ENCODE measurements around the gene C1D. TPM values are rescaled to one million over a fixed set of nuclear protein-coding genes. Genes with fewer than 3 reads are reported as not detected.

The C1D gene, protein sequence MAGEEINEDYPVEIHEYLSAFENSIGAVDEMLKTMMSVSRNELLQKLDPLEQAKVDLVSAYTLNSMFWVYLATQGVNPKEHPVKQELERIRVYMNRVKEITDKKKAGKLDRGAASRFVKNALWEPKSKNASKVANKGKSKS
- 22.3 and 23.9 TPM in 2 replicates for total RNA-seq

DNA sequence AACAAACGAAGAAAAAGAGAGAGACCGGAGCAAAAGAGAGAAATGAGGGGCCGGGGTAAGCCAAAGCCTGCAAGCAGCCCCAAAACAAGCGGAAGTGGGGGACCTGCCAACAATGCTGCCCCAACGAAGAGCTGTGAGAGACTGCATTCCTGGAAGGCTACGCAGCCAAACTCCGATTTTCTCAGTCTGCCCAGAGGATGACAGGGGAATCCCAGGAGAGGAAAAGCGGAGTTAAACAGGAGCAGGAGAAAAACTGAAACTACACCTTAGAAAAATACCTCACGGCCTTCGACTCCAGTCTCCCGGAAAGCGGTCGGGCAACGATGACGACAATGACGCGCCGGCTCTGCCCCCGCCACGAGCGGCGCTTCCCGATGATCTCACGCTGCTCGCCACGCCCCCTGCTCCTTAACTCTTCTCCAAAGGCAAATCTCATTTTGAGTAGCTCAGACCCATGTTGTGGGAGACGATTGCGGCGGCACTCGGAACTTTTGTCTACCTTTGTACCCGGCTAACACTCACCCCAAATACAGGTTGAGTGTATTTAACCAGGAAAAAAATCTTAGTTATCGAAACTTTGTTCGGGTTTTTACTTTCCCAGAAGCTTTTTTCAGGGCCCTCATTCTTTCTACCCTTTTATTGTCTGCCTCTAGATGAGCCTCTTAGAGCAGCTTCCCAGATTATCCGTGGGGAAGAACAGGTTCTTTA is at the start of gene C1D:
Gene C1D (minus strand): TSS at position 325 of the 708 bp plus-strand sequence. CDS start 15,694 bp downstream, outside the sequence.
- intact Hi-C loops (cut with micrococcal nuclease), result loop anchor here (1.0 to 10.0 kb wide), 9 partner anchors 94 to 845 kb away; partner anchors contain the start of genes APLF, ETAA1, FBXO48 and PNO1

DNA sequence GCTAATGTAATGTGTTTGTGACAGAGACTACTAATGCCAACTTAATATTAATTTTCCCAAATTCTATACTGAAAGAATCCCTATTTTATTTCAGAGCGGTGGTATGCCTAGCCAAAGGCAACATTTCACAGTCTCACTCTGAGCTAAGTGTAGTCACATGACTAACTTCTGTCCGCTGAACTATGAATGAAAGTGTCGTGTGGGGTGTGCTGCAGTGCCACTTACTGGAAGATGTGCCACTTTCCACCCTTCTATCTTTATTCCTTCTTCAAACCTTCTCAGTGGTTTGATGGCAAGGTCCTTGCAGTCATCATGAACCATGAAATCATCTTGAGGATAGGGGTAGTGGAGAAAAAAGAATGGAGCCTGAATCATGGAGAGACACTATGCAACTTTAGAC is 47.3 kb upstream of the C1D start:
- intact Hi-C loops (cut with micrococcal nuclease), result no loop called here

DNA sequence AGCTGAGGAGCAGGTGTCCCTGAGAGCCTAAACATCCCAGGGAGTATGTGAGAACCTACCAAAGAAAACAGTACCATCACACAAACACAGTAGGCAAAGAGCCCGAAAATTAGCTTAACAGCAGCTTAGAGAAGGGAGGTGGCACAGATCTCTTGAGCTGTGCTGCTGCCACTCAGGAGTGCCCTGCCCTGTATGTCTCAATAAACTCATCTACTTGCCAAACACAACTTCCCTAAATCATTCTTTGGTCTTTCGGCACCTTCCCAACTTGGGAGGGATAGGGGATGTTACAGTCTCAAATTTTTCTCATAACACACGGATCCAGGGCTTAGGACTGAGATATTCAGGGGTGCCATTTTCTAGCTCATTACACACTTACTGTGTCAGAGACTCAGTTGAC is 45.3 kb upstream of the C1D start:
- intact Hi-C loops (cut with micrococcal nuclease), result no loop called here

DNA sequence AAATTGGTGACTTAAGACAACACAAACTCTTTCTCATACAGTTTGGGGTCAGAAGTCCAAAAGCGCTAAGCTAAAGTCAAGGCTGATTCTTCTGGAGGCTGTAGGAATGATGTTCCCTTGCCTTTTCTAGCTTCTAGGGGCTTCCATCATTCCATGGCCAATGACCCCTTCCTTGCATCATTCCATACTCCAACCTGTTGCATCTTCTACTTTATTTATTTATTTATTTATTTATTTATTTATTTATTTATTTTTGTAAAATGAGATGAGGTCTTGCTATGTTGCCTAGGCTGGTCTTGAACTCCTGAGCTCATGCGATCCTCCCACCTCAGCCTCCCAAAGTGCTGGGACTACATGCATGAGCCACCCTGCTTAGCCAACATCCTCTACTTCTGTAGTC is 44.7 kb upstream of the C1D start:
- intact Hi-C loops (cut with micrococcal nuclease), result no loop called here

DNA sequence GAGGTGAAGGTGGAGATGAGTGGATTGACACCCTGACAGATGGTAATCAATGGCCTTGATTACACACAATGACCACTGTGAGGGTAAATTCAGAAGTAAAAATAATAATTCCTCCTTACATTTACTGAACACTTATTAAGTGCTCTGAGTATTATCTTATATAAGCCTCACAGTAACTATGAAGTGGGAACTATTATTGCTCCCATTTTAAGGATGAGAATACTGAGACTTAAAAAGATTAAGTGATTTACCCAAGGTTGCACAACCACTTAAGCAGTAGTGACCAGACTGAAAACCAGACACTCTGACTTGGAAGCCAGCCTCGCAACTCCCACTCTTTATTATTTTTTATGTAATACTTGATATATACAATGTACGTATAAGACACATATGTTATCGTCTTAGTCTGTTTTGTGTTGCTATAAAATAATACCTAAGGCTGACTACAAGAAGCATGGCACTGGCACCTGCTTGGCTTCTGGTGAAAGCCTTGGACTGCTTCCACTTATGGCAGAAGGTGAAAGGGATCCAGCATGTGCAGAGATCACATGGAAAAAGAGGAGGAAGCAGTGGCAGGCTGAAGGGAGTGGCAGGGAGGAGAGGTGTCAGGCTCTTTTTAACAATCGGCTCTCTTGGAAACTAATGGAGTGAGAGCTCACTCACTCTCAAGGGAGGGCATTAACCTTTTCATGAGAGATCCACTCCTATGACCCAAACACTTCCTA is 41.5 kb upstream of the C1D start:
- intact Hi-C loops (cut with micrococcal nuclease), result no loop called here

DNA sequence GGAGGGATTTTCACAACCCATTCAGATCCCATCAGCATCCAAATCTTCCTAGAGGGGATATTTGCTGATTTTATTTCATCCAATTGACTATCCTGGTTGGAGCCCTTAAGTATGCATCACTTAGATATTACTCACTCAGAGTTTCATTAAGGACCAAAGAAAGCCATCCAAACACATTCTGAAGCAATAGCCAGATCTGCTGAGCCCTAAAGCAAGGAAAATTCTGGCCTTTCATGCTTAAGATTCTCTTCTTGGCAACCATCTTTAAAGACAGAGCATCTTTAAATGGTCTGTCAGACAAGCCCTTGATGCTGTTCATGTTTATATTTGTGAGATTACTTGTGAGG is 40.9 kb upstream of the C1D start:
- intact Hi-C loops (cut with micrococcal nuclease), result no loop called here

DNA sequence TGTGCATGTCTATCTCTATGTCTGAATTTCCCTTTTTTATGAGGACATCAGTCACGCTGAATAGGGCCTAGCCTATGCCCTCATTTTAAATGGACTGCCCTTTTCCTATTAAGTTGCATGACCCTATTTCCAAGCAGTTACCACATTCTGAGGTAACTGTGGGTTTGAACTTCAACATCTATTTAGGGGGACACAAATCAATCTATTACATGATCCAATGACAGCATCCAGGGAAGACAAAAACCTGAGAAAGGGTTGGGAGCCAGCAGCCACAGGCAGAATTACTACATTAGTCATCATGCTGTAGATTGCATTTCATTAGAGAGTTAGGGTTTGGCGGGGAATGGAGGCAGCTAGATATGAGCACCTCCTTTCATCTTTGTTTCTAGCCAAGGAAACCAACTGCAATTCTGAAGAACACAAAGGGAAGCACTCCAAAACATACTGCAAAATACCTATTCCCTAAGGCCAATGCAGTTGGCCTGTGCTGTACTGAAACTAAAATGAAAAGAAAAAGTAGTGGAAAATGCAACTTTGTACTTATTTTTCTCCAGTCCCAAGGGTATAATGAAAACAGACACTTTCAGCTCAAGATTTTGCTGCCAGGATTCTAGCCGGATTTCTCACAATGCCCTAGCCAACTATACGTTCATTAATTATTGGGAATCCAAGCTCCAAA is 40.4 kb upstream of the C1D start:
- intact Hi-C loops (cut with micrococcal nuclease), result no loop called here

DNA sequence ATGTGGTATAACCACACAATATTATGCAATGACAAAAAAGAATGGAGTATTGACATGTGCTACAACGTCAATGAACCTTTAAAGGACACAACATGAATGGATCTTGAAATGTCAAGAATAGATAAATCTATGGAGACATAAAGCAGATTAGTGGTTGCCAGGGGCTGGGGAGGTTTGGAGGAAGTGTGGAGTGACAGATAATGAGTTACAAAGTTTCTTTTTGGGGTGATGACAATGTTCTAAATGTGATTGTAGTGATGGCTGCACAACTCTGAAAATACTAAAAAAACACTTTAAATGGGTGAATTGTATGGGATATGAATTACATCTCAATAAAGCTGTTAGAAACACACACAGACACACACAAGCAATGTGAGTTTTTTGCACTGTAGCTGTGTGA is 37.4 kb upstream of the C1D start:
- intact Hi-C loops (cut with micrococcal nuclease), result no loop called here

DNA sequence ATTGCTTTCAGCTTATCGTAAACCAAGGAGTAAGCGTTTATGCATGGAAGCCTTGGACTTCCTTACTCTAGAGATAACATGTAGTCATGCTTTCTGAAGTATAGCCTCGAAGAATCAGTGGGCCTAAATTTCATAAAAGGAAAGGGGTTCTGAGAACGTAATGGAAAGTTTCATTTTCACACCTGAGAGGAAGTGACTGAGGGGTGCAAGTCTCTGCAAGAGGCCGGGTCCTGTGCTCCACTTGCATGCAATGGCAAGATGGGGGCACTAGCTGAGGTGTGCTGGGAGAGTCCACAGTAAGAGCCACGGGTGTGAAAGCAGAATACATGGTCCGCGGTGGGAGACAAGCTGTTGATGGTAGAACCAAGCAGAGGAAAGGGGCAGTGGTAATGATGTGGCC is 36.5 kb upstream of the C1D start:
- intact Hi-C loops (cut with micrococcal nuclease), result no loop called here

DNA sequence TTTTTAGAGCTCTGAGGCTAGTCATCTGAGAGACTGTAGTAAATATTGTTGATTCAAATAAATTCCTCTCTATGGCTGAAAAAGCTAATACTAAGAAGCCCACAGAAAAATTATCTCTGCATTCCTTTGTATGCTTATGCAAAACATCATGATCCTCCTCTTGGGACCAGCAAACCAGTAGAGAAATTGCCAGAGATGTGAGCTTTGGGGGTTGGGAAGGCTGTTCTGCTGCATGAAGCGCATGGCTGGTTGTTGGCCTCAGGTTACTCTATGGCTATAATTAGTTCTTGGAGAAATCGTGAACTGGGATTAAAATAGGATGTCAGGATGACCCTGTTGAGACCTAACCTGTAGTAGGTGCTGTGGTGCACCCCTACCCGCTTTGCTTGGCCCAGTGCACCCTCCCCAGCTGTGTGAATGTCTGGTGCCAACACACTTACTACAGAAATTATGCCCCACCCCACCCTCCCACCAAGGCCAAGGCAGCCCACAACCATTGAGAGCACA is 35.5 kb upstream of the C1D start:
- intact Hi-C loops (cut with micrococcal nuclease), result no loop called here

DNA sequence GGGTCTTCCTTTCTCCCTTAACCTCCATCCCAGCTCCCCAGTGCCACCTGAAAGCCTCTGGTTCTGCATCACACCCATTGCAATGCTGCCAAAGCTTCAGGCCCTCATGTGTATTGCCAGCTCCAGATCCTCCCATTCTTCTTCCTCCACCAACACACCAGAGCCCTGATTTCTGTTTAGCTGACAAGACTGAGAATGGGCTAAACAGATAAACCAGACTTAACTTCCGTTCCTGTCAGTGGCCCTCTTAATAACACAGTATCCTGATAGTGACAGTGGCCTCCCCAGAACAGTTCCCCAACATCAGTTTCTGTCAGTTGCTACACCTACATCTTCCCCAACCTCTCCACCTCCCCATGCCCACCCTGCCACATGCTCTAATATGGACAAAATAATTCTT is 31.3 kb upstream of the C1D start:
- intact Hi-C loops (cut with micrococcal nuclease), result no loop called here

DNA sequence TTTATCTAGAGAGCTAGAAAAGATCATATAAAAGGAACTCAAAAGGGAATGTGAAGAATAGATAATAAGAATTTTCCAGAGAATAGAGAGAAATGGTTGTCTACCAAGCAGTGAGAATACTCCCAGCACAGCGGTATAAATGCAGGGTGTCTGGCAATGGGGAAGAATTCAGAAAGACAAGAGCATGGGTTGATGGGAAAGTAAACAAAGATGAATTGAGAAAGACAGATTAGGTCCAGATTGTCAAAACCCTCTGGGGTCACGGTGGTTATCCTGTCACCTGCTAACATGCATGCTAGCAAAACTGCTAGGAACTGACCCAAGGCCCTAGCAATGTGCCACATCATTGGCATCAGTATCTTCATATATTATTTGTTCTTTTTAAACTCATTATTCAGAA is 30.8 kb upstream of the C1D start:
- intact Hi-C loops (cut with micrococcal nuclease), result no loop called here

DNA sequence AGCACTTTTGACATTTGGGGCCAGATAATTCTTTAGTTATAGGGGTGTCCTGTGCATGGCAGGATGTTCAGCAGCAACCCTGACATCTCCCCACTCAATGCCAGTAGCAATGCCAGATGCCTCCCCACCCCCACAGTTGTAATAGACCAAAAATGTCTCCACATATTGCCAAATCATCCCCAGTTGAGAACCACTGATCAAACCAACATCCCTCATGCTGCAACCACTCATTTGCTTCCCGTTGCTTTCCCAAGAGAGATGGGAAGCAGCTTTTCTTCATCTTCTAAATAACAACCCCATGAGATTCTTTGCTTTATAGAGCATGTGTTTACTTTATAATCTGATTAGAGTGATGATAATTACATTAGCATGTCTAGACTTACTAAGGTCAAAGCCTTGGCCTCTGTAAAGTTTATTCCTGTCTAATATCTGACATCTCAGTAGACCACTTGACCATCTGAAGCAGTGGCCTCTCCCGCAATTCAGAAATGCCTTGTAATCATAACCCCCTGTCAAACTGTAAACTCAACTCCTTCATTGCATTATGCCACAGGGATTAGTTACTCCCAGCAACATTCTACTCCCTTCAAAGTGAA is 28.7 kb upstream of the C1D start:
- intact Hi-C loops (cut with micrococcal nuclease), result no loop called here

DNA sequence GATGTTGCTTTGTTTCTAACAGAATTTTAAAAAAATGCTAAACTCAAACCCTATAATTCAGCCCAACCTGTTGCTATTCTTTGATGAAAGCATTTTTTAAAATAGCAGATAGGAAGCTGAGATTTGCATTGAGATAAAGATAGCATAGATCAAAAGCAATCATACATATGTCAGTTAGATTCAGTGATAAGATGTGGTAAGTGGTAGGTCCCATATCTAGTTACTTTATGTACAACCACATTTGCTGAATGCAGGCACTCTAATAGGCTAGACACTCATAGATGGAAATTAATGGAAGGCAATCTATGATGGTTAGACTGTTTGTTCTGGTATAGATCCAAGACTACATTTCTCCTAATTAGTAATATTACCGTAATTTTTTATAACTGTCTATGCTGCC is 27.2 kb upstream of the C1D start:
- intact Hi-C loops (cut with micrococcal nuclease), result no loop called here

DNA sequence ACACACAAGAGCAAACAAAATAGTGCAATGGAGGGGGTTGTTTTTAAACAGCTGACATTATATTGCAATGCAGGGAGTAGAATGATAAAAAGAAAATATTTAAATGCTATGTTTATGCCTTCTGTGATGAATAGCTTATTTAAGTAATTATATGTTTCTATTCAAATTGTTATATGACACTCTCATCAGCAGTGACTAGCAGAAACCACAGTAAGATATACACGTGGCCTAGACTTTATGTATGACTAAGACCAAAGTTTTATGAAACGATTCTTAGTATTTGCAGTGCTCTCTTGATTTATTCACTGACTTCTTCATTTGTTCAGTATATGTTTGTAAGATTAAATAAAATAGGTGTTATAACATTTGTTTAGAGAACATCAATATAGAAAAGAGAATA is 26.1 kb upstream of the C1D start:
- intact Hi-C loops (cut with micrococcal nuclease), result no loop called here

DNA sequence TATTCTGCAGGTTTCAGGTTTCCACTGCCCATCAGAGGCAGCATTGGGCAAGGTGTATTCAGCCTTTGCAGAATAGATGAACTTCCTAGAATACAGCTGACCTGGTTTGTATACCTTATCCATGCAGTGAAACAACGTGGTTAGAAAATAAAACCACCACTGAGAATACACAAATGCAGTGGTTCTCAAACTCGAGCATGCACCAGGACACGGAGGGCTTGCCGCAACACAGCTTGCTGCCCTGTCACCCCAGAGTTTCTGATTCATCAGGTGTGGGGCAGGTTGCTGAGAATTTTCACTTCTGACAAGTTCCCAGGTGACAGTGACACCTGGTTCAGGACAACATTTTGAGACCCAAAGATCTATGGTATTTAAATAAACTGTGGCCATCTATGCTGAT is 23.4 kb upstream of the C1D start:
- intact Hi-C loops (cut with micrococcal nuclease), result no loop called here

DNA sequence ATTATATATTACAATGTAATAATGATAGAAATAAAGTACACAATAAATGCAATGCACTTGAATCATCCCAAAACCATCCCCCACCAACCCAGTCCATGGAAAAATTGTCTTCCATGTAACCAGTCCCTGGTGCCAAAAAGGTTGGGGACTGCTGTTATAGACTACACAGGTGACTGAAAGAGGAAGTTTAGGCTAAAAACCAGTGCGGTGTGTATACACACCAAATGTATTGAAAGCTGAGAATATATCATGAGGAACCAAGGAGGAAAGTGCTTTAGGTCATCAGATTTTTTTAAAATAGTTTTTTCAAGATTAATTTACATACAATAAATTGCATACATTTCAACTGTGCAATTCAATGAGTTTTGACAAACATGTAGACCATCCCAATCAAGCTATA is 20.5 kb upstream of the C1D start:
- intact Hi-C loops (cut with micrococcal nuclease), result no loop called here

DNA sequence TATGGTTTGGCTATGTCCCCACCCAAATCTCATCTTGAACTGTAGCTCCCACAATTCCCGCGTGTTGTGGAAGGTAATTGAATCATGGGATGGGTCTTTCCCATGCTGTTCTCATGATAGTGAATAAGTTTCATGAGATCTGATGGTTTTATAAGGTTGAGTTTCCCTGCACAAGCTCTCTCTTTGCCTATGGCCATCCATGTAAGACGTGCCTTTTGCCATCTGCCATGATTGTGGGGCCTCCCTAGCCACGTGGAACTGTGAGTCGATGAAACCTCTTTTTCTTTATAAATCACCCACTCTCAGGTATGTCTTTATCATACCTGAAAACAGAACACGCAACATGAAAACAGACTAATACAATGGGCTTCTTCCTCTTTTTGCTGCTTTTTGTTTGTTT is 11.2 kb upstream of the C1D start:
- intact Hi-C loops (cut with micrococcal nuclease), result no loop called here

DNA sequence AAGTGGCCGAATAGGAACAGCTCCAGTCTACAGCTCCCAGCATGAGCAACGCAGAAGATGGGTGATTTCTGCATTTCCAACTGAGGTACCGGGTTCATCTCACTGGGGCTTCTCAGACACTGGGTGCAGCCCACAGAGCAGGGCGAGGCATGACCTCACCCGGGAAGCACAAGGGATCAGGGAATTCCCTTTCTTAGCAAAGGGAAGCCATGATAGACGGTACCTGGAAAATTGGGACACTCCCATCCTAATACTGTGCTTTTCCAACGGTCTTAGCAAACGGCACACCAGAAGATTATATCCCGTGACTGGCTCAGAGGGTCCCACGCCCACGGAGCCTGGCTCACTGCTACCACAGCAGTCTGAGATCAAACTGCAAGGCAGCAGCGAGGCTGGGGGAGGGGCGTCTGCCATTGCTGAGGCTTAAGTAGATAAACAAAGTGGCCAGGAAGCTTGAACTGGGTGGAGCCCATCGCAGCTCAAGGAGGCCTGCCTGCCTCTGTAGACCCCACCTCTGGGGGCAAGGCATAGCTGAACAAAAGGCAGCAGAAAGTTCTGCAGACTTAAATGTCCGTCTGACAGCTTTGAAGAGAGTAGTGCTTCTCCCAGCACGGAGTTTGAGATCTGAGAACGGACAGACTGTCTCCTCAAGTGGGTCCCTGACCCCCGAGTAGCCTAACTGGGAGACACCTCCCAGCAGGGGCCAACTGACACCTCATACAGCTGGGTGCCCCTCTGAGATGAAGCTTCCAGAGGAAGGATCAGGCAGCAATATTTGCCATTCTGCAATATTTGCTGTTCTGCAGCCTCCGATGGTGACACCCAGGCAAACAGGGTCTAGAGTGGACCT is 1.2 kb upstream of the C1D start:
- intact Hi-C loops (cut with micrococcal nuclease), result loop anchor here (1.0 to 10.0 kb wide), 5 partner anchors 93 to 771 kb away; partner anchors contain the start of genes ETAA1 and PNO1

DNA sequence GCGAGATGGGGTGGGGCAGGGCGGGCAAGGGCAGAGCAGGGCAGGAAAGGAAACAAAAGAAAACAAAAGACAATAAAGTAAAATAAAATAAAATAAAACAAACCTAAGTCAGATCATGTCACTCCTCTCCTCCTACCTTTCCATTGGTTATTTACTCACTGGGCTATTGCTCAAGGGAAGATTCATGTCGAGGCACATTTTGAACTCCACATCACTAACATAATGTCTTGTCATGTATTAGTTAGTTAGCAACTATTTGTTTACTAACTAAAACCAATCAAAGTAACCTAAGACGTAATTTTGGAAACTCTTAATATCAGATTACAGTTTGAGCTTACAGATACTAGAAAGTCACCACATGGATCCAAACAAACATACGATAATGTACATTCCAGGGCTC is 2.2 kb downstream of the C1D start:
- intact Hi-C loops (cut with micrococcal nuclease), result loop anchor here (10.0 kb wide), 1 partner anchor 774 kb away; no protein-coding TSS in a partner anchor

Data from T-helper 1 cell treated with Interleukin-12 subunit alpha and Interleukin-12 subunit beta and Interleukin-4 antibody, amounts not matched to agents 30 ng/mL and 1 ng/mL, for 36 hours (primary cell).